Mesendoderm (in vitro differentiated cells): ENCODE measurements around the gene SYP.
"Not testable (repeated sequence)": the region's sequence is repeated elsewhere in the genome, so short reads cannot be mapped to it uniquely, and the experiment has no call there.

Experiments used
- DNase-seq: peaks from one replicate; pipeline ENCODE4 v3.0.0; 2013
- H2AK5ac ChIP-seq: 2 replicates; pipeline ENCODE4 v1.6.1; 2013; ENCODE audit warnings: low read length, inconsistent platforms
- H2BK120ac ChIP-seq: 2 replicates; pipeline ENCODE4 v1.6.1; 2013; ENCODE audit warnings: low read depth, mild to moderate bottlenecking, low read length, moderate library complexity, mixed read lengths
- H2BK15ac ChIP-seq: replicated peaks from 2 replicates; pipeline ENCODE4 v1.6.1; 2013; ENCODE audit warnings: low read depth, mild to moderate bottlenecking, moderate library complexity
- H2BK5ac ChIP-seq: 2 replicates; pipeline ENCODE4 v1.6.1; 2013; ENCODE audit warnings: low read length, inconsistent platforms
- H3K18ac ChIP-seq: 2 replicates; pipeline ENCODE4 v1.6.1; 2013; ENCODE audit warnings: mild to moderate bottlenecking, low read length, mixed read lengths
- H3K23ac ChIP-seq: one replicate; pipeline ENCODE4 v1.6.1; 2013; ENCODE audit warnings: low read length
- H3K27ac ChIP-seq: 2 replicates; pipeline ENCODE4 v1.5.1; 2013; ENCODE audit warnings: low read depth, mild to moderate bottlenecking, inconsistent platforms, low read length, moderate library complexity
- H3K27me3 ChIP-seq: 2 replicates; pipeline ENCODE4 v1.6.1; 2013; ENCODE audit warnings: low read length, control low read depth, mild to moderate bottlenecking, inconsistent platforms; ENCODE audit not compliant: insufficient read depth, poor library complexity
- H3K36me3 ChIP-seq: 2 replicates; pipeline ENCODE4 v1.6.1; 2013; ENCODE audit warnings: low read length, inconsistent platforms; ENCODE audit not compliant: control insufficient read depth, insufficient read depth
- H3K4ac ChIP-seq: one replicate; pipeline ENCODE4 v1.6.1; 2013; ENCODE audit warnings: low read depth, mild to moderate bottlenecking, low read length, moderate library complexity
- H3K4me1 ChIP-seq: 2 replicates; pipeline ENCODE4 v1.6.1; 2013; ENCODE audit warnings: low read depth, low read length, inconsistent platforms; ENCODE audit not compliant: control insufficient read depth
- H3K4me2 ChIP-seq: 2 replicates; pipeline ENCODE4 v1.6.1; 2013; ENCODE audit warnings: low read length
- H3K4me3 ChIP-seq: 2 replicates; pipeline ENCODE4 v1.5.1; 2013; ENCODE audit warnings: mild to moderate bottlenecking, low read length
- H3K56ac ChIP-seq: one replicate; pipeline ENCODE4 v1.6.1; 2013; ENCODE audit warnings: low read length
- H3K79me1 ChIP-seq: 2 replicates; pipeline ENCODE4 v1.6.1; 2013; ENCODE audit warnings: low read length, inconsistent platforms
- H3K79me2 ChIP-seq: 2 replicates; pipeline ENCODE4 v1.6.1; 2013; ENCODE audit warnings: mild to moderate bottlenecking, low read length; ENCODE audit not compliant: control insufficient read depth, insufficient read depth
- H3K9ac ChIP-seq: 2 replicates; pipeline ENCODE4 v1.6.1; 2013; ENCODE audit warnings: low read length, inconsistent platforms
- H4K5ac ChIP-seq: one replicate; pipeline ENCODE4 v1.6.1; 2013; ENCODE audit warnings: low read length
- H4K8ac ChIP-seq: one replicate; pipeline ENCODE4 v1.6.1; 2013; ENCODE audit warnings: low read depth, mild to moderate bottlenecking, control low read depth, low read length, moderate library complexity
- WGBS: extraction: QIAGEN DNeasy Blood & Tissue Kit; methylation state at CpG from one replicate; pipeline ENCODE4 v1.1.7; 2013; ENCODE audit warnings: low lambda C conversion rate, missing lambda C conversion rate; ENCODE audit not compliant: insufficient coverage; ENCODE audit errors: extremely low coverage; 5-methylcytosine and 5-hydroxymethylcytosine counted together

SYP gene

DNA sequence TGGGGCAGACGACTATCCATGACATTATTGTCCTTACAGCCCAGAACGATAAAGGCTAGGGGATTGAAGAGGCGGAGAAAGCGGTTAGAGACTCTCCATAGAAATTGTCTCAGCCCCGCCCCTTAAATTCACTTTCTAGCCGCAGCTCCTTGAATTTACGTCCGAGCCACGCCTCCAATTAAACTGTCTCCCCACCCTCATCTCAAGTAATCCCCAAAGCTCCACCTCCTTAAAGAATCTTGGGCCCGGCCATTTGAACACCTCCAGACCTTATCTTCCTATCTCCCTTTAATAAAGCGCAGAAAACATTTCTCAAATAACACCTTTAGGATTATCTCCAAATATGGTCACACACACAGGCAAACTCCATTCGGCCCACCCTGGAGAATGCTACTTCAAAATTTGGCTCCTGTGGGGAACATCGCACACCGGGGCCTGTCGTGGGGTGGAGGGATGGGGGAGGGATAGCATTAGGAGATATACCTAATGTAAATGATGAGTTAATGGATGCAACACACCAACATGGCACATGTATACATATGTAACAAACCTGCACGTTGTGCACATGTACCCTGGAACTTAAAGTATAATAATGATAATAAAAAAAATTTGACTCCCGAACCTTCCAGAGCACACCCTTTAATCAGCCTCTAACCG, 44.6 kb downstream of the SYP start:
- Histone ChIP-seq H3K18ac (no peak overlapping the region), H2BK5ac (no peak overlapping the region), H3K4me3 (no peak overlapping the region), H2BK15ac (no peak overlapping the region), H2BK120ac (no peak overlapping the region), H3K79me2 (no peaks in the 10 kb centered on the region), H3K4ac (no peak overlapping the region), H4K8ac (no peak overlapping the region), H3K56ac (peak overlapping the region; percentile 60), H3K4me1 (no peaks in the 10 kb centered on the region), H3K27me3 (no peaks in the 10 kb centered on the region), H3K4me2 (peak overlapping the region; percentile 34), H3K9ac (peak overlapping the region; percentile 54), H2AK5ac (no peak overlapping the region), H4K5ac (no peak overlapping the region), H3K36me3 (no peaks in the 10 kb centered on the region), H3K23ac (no peak overlapping the region), H3K79me1 (no peaks in the 10 kb centered on the region), H3K27ac (no peak overlapping the region)
- WGBS: no CpG with 5 or more reads among the region's 18 CpGs
- peak; percentile 87 for DNase-seq

DNA sequence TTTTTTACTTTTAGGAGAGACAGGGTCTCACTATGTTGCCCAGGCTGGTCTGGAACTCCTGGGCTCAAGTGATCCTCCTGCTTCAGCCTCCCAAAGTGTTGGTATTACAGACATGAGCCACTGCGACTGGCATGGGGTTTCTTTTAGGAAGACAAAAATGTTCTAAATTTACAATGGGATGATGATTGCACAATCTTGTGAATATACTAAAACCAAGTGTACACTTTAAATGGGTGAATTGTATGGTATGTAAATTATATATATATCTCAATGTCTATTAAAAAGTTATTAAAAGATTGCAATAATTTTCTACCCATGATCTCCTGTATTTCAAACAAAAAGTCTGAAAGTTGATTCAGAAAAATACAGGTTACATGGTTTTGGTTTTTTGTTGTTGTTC, 46.5 kb downstream of the SYP start:
- no peak overlapping the region for H3K18ac ChIP-seq
- no CpG with 5 or more reads among the region's 1 CpG for WGBS
- no peaks in the 10 kb centered on the region for H3K79me1 ChIP-seq
- no peak overlapping the region for H3K4ac ChIP-seq
- no peak overlapping the region for H3K4me3 ChIP-seq
- DNase-seq: no peak
- no peak overlapping the region for H2BK15ac ChIP-seq
- H3K56ac ChIP-seq: no peak overlapping the region
- no peaks in the 10 kb centered on the region for H3K79me2 ChIP-seq
- no peak overlapping the region for H2AK5ac ChIP-seq
- no peaks in the 10 kb centered on the region for H3K36me3 ChIP-seq
- no peak overlapping the region for H4K5ac ChIP-seq
- H3K4me2 ChIP-seq: no peak overlapping the region
- no peak overlapping the region for H2BK5ac ChIP-seq
- H3K27ac ChIP-seq: no peak overlapping the region
- no peaks in the 10 kb centered on the region for H3K4me1 ChIP-seq
- no peak overlapping the region for H4K8ac ChIP-seq
- no peak overlapping the region for H3K9ac ChIP-seq
- H3K23ac ChIP-seq: no peak overlapping the region
- no peaks in the 10 kb centered on the region for H3K27me3 ChIP-seq
- H2BK120ac ChIP-seq: no peak overlapping the region

DNA sequence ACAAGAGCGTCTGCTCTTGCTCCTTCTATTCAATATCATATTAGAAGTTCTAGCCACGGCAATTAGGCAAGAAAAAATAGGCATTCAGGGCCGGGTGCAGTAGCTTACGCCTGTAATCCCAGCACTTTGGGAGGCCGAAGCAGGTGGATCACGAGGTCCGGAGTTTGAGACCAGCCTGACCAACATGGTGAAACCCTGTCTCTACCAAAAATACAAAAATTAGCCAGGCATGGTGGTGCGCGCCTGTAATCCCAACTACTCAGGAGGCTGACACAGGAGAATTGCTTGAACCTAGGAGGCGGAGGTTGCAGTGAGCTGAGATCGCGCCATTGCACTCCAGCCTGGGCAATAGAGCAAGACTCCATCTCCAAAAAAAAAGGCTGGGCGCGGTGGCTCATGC, 50.7 kb downstream of the SYP start:
- DNase-seq, H3K4ac ChIP-seq, H4K8ac ChIP-seq, H2BK15ac ChIP-seq, H3K4me3 ChIP-seq, H2BK120ac ChIP-seq, H2AK5ac ChIP-seq, H3K27me3 ChIP-seq, H4K5ac ChIP-seq, H3K56ac ChIP-seq, H3K18ac ChIP-seq, H3K23ac ChIP-seq, H2BK5ac ChIP-seq, H3K27ac ChIP-seq, H3K9ac ChIP-seq, H3K79me2 ChIP-seq, H3K4me1 ChIP-seq, H3K4me2 ChIP-seq, H3K79me1 ChIP-seq, H3K36me3 ChIP-seq: not testable (repeated sequence)
- no CpG with 5 or more reads among the region's 14 CpGs for WGBS

DNA sequence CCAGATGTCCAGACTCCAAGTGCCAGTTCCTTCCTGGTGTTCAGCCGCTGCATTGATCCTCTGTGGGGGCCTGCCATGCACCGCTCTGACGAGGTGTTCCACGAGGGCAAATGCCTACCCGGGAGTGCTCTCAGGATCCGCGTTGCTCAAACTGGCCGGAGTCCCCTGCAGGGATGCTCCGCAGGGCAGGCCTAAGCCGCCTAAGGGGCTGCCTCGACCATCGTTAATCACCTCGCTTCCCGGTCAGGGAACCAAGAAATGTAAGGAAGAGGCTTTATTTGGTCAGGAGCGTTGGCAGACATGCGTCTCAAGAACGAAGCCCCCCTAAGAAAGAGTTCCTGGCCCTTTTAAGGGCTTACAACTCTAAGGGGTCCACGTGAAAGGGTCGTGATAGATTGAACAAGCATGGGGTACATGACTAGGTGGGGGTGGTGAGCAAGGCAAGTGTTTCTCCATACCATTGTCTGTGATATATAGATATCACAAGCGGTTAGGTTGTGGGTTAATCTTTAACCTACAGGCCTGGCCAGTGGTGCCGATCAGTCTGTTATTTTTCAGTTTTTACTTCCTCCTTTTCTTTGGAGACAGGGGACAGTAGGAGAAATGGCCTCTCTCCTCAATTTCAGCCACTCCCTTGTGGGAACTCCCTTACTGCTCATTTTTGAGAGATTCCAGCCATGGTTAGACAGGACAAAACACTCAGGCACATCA, 51.4 kb downstream of the SYP start:
- H3K4me1 ChIP-seq, H3K9ac ChIP-seq, H3K4ac ChIP-seq, DNase-seq, H3K79me1 ChIP-seq, H4K8ac ChIP-seq, H2AK5ac ChIP-seq, H3K4me2 ChIP-seq, H2BK15ac ChIP-seq, H2BK5ac ChIP-seq, H3K36me3 ChIP-seq, H4K5ac ChIP-seq, H3K4me3 ChIP-seq, H3K23ac ChIP-seq, H3K18ac ChIP-seq, H3K27ac ChIP-seq, H3K27me3 ChIP-seq, H3K56ac ChIP-seq, H3K79me2 ChIP-seq, H2BK120ac ChIP-seq: not testable (repeated sequence)
- no CpG with 5 or more reads among the region's 21 CpGs for WGBS

DNA sequence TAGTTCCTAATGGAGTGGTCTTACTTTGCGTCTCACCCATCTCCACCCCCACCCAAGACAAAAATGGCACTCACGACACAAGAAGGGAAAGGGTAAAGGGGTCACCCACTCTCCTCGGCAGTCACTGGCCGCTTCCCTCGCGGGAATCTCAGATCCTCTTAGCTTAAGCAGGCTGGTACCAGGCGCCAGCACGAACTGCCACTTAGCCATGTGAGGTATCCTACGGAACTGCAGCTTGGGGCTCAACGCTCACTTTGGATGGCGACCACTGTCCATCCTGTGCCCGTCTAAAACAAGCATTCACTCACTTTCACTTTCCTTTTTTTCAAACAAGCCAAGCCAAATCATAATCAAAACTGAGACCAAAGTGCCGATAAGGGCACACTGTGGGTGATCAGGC, 52.1 kb downstream of the SYP start:
- Histone ChIP-seq H3K4me1 (no peaks in the 10 kb centered on the region), H2BK5ac (no peak overlapping the region), H3K79me1 (no peaks in the 10 kb centered on the region), H3K56ac (no peak overlapping the region), H3K4me2 (no peak overlapping the region), H2BK15ac (no peak overlapping the region), H3K4me3 (no peak overlapping the region), H3K23ac (no peak overlapping the region), H2AK5ac (no peak overlapping the region), H2BK120ac (no peak overlapping the region), H3K27me3 (no peaks in the 10 kb centered on the region), H3K18ac (no peak overlapping the region), H3K79me2 (no peaks in the 10 kb centered on the region), H3K36me3 (no peaks in the 10 kb centered on the region), H3K27ac (no peak overlapping the region), H3K9ac (no peak overlapping the region), H4K5ac (no peak overlapping the region), H3K4ac (no peak overlapping the region), H4K8ac (no peak overlapping the region)
- WGBS: no CpG with 5 or more reads among the region's 13 CpGs
- DNase-seq: no peak

DNA sequence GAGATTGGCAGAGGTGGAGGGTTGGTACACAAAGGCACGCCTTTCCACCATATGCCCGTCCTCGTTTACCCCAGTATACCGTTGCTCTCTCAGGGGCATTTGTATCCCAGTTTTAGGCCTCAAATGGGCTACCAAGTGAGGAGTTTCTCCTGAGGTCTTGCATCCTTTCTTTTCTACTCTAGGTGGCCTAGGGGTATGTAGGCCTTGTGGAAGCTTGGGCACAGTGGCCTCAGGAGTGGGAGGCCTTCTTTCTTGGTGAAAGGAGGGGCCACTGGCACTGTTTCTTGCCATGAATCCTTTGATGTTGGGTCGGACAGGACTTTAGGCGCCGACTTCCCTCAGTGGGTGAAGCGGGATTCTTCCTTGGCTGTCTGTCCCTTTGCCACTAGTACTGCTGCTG, 52.7 kb downstream of the SYP start:
- no peak for DNase-seq
- no peaks in the 10 kb centered on the region for H3K27me3 ChIP-seq

More for the DNA sequence above, 52.7 kb downstream of the SYP start:
- Histone ChIP-seq H3K4me3 (no peak overlapping the region), H3K18ac (no peak overlapping the region), H3K4ac (no peak overlapping the region), H3K27ac (no peak overlapping the region), H3K4me2 (no peak overlapping the region), H2AK5ac (no peak overlapping the region), H2BK120ac (no peak overlapping the region), H3K23ac (no peak overlapping the region), H2BK15ac (no peak overlapping the region), H3K79me2 (no peaks in the 10 kb centered on the region), H3K4me1 (no peaks in the 10 kb centered on the region), H3K56ac (no peak overlapping the region), H2BK5ac (no peak overlapping the region), H3K9ac (no peak overlapping the region), H4K8ac (no peak overlapping the region), H3K79me1 (no peaks in the 10 kb centered on the region), H3K36me3 (no peaks in the 10 kb centered on the region), H4K5ac (no peak overlapping the region)
- no CpG with 5 or more reads among the region's 8 CpGs for WGBS
